NCI-H1930 (cell line): ENCODE data around the gene FDX1.
"Not testable (repeated sequence)": the region's sequence is repeated elsewhere in the genome, so short reads cannot be mapped to it uniquely, and the experiment has no call there.

Experiments
- DNase-seq, 2 experiments: peaks; one replicate each; lab custom pipeline; 2025; lab: John Stamatoyannopoulos, UW

FDX1 gene, protein sequence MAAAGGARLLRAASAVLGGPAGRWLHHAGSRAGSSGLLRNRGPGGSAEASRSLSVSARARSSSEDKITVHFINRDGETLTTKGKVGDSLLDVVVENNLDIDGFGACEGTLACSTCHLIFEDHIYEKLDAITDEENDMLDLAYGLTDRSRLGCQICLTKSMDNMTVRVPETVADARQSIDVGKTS

DNA sequence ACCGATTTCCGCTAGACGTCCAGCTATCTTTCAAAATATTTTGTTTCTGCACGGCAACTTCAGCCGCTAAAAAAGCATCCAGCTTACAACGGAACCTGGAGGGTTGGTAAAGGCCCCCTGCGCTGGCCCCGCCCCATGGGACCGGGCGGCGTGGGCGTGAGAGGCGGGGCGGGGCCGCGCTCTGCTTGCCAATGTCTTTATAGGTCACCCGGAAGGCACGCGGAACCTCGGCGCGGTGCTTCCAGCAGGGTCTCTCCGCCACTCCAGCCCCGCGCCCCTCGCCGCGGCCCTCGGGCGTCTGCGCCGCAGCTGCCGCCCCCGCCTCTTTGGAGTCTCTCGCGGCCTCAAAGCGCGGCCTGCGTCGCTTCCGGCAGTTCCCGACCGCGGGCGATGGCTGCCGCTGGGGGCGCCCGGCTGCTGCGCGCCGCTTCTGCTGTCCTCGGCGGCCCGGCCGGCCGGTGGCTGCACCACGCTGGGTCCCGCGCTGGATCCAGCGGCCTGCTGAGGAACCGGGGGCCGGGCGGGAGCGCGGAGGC, at the start of gene FDX1:
FDX1 (plus strand) TSS at position 218 of the 536 bp plus-strand sequence; CDS start at position 391, 173 bp downstream.
- peak; percentile 72 to 77 for DNase-seq

DNA sequence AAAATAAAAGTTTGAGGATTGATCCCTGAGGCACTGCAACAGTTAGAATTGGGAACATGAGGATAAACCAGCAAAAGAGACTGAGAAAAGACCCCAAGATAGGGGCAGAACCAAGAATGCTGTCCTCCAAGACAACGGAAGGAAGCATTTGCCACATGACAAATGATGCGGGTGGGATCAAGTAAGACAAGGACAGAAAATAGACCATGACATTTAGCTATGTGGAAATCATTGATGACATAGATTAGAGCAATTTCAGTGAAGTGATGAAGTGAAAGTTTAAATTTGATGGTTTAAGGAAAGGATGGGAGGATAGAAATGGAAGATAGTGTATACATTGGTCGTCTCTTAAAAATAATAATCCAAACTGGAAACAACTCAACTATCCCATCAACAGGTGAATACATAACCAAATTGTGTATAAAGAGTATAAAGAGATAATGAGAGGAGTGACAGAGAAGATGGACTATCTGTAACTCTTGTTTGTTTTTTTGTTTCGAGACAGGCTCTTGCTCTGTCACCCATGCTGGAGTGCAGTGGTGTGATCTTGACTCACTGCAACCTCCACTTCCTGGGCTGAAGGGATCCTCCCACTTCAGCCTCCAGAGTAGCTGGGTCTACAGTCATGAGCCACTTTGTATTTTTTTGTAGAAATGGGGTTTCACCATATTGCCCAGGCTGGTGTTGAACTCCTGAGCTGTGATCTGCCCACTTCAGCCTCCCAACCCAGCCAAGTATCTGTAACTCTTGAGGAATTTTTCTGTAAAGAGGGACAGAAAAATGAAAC, 48.7 kb upstream of the FDX1 start:
- DNase-seq, result no peak

DNA sequence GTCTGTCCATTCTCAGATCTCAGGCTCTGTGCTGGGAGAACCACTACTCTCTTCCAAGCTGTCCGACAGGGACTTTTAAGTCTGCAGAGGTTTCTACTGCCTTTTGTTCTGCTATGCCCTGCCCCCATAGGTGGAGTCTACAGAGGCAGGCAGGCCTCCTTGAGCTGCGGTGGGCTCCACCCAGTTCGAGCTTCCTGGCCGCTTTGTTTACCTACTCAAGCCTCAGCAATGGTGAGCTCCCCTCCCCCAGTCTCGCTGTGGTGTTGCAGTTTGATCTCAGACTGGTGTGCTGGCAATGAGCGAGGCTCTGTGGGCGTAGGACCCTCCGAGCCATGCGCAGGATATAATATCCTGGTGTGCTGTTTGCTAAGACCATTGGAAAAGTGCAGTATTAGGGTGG, 41.5 kb upstream of the FDX1 start:
- not testable (repeated sequence) for DNase-seq

DNA sequence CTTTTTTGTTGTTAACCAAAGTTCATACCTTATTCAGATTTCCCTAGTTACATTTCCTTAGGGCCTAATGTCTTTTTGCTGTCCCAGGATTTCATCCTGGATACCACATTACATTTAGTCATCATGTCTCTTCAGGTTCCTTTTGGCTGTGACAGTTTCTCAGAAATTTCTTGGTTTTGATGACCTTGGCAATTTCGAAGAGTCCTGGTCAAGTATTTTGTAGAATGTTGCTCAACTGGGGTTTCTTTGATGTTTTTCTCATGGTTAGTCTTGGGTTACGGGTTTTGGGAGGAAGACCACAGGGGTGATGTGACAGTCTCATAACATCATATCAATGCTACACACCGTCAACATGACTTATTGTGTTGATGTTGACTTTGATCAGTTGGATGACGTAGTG, 39.8 kb upstream of the FDX1 start:
- no peak for DNase-seq

DNA sequence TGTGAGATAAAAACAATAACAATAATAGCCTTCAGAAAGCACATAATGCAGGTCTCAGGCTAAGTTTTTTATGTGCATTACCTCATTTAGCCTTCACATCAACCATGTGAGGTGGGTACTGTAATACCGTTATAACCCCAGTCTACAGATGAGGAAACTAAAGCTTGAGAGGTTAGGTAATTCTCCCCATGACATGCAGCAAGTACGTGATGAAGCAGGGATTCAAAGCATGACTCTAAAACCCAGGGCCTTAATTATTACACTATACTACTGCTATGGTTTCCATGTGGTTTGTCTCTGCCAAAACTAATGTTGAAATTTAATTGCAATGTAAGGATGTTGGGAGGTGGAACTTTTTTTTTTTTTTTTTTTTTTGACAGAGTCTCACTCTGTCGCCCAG, 37.7 kb upstream of the FDX1 start:
- DNase-seq, result no peak

DNA sequence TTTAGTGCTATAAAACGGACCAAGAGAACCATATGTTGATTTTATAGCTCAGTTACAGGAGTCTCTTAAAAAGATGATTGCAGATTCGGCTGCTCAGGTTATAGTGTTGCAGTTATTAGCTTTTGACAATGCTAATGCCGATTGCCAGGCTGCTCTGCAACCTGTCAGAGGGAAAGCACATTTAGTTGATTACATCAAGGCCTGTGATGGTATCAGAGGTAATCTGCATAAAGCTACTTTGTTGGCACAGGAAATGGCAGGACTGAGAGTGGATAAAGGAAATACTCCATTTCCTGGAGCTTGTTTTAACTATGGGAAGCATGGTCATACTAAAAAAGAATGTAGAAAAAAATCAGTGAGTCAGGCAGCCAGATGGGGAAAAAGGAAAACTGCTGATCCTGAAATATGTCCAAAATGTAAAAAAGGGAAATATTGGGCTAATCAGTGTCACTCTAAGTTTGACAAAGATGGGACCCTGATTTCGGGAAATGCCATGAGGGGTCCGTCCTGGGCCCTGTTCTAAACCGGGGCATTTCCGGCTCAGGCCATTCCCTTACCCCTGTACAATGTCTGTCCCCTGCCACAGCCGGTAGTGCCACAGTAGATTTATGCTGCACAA, 32.0 kb upstream of the FDX1 start:
- DNase-seq, result not testable (repeated sequence)

DNA sequence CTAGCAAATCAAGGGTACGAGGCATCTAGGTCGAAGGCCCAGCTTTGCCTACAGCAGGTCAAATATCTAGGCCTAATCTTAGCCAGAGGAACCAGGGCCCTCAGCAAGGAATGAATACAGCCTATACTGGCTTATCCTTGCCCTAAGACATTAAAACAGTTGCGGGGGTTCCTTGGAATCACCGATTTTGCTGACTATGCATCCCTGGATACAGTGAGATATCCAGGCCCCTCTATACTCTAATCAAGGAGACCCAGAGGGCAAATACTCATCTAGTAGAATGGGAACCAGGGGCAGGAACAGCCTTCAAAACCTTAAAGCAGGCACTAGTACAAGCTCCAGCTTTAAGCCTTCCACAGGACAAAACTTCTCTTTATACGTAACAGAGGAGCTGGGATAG, 26.2 kb upstream of the FDX1 start:
- DNase-seq, result not testable (repeated sequence)

DNA sequence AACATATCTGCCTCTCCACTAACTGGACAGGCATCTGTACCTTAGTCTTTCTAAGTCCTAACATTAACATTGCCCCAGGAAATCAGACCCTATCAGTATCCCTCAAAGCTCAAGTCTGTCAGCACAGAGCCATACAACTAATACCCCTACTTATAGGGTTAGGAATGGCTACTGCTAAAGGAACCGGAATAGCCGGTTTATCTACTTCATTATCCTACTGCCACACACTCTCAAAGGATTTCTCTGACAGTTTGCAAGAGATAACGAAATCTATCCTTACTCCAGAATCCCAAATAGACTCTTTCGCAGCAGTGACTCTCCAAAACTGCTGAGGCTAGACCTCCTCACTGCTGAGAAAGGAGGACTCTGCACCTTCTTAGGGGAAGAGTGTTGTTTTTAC, 24.1 kb upstream of the FDX1 start:
- not testable (repeated sequence) for DNase-seq

DNA sequence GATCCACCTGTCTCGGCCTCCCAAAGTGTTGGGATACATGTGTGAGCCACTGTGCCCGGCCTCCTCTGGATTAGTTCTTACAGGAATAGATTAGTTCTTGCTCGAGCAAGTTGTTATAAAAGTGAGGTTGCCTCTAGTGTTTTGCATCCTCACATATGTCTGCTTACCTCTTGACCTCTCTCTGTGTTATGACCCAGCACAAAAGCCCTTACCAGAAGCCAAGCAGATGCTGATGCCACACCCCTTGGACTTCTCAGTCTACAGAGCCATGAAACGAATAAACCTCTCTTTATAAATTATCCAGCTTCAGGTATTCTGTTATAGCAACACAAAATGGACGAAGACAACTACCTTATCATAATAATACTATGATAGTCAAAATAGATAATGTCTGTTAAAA, 22.4 kb upstream of the FDX1 start:
- DNase-seq, result no peak

DNA sequence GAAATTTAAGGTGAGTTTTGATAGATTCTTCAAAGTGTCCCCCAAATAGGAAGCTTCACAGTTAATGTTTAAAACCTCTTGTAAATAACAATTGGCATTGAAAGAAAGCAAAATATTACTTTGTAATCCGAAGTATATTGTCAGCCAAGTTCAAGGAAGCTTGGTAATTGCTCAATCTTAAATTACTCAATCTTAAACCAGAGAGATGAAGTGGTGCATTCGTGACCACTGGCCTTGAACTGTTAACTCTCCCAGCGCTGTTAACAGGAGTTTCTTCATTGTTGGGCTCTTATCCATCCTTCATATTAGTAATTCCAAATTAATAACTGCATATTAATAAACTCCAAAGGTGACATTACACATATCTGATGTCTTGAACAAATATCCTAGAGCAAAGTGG, 20.6 kb upstream of the FDX1 start:
- no peak for DNase-seq

DNA sequence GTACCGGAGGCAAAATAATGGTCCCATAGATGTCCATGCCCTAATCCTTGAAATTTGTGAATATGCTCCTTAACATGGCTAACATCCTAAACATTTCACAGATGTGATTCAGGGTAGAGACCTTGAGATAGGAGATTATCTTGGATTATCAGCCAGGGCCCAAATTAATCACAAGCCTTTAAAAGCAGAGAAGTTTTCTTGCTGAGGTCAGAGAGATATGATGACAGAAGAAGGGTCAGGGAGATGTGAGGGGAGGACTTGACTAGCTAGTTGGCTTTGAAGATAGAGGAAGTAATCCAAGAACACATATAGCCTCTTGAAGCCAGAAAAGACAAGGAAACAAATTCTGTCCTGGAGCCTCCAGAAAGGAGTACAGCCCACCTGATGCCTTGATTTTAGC, 19.1 kb upstream of the FDX1 start:
- DNase-seq, result no peak

DNA sequence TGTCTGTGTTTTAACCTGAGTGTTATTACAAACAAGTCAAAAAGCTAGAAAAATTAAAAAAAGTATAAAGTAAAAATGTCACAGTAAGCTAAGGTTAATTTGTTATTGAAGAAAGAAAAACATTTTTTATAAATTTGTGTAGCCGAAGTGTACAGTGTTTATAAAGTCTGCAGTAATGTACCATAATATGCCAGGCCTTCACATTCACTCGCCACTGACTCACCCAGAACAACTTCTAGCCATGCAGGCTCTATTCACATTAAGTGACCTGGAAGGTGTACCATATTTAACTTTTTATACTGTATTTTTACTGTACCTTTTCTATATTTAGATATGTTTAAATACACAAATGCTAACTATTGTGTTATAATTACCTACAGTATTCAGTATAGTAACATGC, 14.7 kb upstream of the FDX1 start:
- no peak for DNase-seq

DNA sequence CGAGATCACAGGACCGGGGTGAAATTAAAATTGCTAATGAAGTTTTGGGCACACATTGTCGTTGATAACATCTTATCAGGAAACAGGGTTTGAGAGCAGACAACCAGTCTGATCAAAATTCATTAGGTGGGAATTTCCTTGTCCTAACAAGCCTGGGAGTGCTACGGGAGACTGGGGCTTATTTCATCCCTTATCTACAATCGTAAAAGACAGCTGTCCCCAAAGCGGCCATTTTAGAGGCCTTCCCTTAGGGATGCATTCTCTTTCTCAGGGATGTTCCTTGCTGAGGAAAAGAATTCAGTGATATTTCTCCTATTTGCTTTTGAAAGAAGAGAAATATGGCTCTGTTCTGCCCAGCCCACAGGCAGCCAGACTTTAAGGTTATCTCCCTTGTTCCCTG, 8.1 kb upstream of the FDX1 start:
- DNase-seq, result not testable (repeated sequence)

DNA sequence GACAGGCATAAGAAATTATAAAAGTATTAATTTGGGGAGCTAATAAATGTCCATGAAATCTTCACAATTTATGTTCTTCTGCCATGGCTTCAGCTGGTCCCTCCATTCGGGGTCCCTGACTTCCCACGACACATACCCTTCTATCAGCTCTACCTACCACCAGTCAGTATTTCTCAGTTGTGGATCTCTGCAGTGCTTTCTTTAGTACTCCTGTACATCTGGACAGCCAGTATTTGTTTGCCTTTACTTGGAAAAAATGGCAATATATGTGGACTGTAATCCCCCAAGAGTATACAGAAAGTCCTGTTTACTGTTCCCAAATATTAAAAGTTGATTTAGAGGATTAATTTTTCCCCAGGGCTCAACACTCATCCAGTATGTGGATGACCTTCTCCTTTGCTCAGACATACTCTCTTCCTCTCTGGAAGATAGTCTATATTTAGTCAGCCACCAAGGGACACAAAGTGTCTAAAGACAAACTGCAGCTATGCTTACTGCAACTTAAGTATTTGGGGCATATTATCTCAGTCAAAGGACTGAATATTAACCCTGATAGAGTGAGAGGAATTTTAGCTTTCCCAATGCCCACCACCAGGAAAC, 7.3 kb upstream of the FDX1 start:
- no peak for DNase-seq

DNA sequence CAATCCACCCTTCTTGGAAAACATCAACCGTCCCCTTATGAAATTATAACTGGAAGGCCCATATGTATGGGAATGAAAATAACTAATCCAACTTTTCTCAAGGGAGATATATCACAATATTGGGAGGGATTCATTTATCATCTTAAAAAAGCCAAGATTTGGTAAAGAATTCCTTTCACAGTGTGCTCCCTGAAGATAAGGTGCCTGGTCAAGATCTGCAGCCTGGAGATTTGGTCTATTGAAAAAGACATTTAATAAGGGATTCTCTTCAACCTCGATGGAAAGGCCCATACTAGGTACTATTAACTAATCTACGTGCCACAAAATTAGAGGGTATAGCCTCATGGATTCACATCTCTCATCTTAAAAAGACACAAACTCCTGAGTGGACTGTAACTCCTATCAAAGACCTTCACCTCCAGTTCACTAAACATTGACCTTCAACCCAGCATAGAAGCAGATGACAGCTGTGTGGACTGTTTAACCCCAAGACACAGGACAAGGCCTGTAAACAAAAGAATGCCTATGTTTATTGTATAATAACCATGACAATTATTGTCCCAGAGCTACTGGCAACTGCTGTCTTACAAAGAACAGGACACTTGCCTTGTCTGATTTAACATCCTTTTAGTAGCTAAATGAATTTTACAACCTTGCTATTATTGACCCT, 4.8 kb upstream of the FDX1 start:
- no peak for DNase-seq

DNA sequence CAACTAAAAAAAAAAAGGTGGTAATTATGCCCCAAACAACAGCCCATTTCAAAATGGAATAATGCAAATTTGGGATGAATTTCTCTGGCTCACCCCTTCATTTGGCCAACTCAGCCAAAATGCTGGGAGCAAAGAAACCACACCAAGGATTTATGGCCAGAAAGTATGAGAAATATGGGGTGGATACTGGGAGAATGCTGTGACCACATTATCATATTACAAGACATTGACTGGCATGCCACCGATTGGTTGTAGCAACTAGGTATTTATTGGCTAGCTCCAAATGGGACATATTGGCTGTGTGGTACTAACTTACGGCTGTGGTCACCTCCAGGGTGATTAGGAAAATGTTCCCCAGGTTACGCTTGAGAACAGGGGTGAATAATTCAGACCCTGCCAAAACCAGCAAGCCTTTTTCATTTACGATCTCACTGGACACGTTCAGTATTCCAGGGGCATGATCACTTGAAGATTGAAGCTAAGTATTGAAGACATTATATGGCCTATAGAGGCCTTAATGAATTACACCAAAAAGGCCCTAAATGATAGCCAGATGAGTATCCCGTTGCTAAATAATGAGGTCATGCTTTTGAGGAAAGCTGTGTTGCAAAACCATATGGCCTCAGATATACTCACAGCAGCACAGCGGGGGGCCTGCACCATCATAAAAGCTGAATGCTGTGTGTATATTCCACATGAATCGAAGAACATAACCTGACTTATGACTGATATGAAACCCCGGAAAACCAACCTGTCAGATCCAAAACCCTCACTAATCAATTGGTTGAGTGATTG, 3.8 kb upstream of the FDX1 start:
- no peak for DNase-seq

DNA sequence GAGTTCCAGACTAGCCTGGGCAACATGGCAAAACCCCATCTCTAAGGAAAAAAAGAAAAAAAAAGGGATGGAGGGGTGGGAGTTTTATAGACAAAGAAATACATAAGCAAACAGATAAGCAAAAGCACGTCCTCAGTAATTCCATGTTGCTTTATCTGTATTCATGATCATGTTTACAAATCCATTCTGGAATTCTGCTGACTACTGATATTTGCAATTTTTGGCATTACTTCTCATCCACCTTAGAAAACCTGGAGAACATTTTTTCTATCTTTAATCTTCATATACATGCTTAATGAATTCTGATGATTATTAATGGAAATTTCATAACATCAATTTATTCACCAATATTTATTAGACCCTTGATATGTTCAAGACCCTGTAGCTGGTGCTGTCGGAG, 1.7 kb upstream of the FDX1 start:
- DNase-seq, result no peak

DNA sequence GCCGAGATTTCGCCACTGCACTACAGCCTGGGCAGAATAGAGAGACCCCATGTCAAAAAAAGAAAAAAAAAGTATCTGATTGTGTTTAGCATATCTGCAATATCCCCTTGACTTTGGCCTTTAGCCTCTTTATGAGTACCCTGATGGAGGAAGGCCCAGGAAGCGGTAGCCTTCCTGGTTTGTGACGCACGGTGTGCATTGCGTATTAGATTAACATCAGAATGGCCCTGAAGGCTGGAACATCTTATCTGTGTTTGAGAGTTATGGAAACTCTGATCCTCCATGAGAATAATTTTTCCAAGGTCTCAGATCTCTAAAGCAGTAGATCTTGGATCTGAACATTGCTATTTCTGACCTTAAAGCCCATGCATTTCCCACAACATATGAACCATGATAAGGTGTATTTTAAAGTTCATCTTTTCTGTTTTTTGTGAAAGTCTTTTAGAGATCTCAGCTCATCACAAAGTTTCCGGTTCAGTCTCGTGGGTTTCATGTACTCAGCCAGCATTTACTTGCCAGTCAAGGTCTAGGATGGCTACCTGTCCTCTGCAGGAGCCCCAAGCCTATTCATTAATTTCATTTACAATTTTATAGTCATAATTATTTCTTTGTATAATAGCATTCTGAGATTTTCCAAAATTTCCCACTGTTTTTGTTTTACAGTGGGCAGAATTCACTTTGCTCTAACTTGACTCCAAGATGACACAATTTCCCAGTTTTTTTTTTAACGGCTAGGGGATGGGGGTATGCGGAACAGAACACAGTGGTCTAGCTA, 605 bp upstream of the FDX1 start:
- DNase-seq, result no peak

DNA sequence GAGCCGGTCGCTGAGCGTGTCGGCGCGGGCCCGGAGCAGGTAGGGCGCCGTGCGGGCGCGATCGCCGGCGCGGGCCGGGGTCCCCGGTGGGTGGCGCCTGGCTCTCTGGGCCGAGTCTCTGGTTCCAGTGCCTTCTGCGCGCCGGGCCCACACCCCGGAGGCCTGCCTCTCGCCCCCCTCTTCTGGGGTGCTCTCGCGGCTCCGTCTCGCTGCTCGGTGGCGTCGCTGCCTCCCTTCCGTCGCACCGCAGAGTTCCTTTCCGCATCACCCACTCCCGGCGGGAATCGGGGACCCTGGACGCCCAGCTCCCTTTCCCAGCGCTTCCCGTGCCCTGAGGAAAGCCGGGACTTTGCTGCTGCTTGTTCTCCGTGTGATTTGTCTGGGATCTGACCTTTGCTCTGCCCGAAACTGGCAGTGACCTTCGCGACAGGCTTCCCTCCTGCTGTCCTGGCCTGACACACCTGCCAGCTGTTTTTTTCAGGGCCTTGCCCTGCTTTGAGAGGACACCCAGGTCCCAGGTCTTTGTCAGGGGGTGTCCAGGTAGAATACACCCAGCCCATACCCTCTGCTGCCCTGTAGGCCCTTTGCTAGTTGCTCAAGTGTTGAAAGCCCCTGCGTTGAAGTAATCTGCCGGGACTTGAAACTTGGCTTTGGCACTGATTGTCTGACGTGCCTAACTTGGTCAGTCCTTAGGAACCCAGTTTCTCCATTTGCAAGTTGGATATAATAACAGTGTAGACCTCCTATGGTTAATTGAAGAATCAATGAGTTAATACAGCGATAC, 711 bp downstream of the FDX1 start:
- no peak for DNase-seq
